HepG2 (cell line): ENCODE results near the gene CHRNB2. TPM values are rescaled to one million over a fixed set of nuclear protein-coding genes. Genes with fewer than 3 reads are reported as not detected.

ENCODE experiments used
- ATAC-seq: fragments of 200-7000 bp; cut with Tn5 transposase; 3 replicates; pipeline ENCODE4 v1.9.1; 2020; ENCODE audit warnings: mild to moderate bottlenecking, moderate library complexity
- BruUV-seq: library from RNA; stranded (reverse); fragments of 400-500 nt; replicated peaks from 2 replicates; lab custom pipeline; 2021; lab: Mats Ljungman, UMichigan
- CTCF ChIA-PET: fragments of 300-600 bp; formaldehyde crosslinking; extraction: SDS; loops from one replicate; lab custom pipeline; 2021; ENCODE audit warnings: low total read pairs, inconsistent platforms, low intra/inter-chr PET ratio; lab: Yijun Ruan, JAX
- POLR2A ChIA-PET: fragments of 350-600 bp; sonication (Branson Sonifier 250); formaldehyde crosslinking; loops from one replicate; lab custom pipeline; 2020; ENCODE audit warnings: antibody characterized with exemption, inconsistent platforms; lab: Yijun Ruan, JAX
- DNase-seq: peaks from one replicate; pipeline ENCODE4 v3.0.0-alpha.2; 2015; ENCODE audit warnings: low spot score
- FAIRE-seq: peaks from 3 replicates; lab custom pipeline; 2011; peaks lifted over from hg19 to GRCh38; lab: Jason Lieb, UNC
- H2AFZ ChIP-seq: one replicate; pipeline ENCODE4 v1.6.1; 2011; ENCODE audit warnings: low read length, inconsistent platforms
- H3K27ac ChIP-seq: fragments of 300-600 bp; 3 replicates; pipeline ENCODE4 v1.8.0; 2011; ENCODE audit warnings: mixed run types, mild to moderate bottlenecking, mixed read lengths, low read length, inconsistent platforms; ENCODE audit not compliant: insufficient read depth; ENCODE audit errors: extremely low read length
- H3K27me3 ChIP-seq, 2 experiments: fragments of 200-600 bp in 1 of 2; 2 replicates in 1 of 2; 3 replicates in 1 of 2; pipeline versions ENCODE4 v1.6.0 to v1.8.0; 2011; ENCODE audit warnings: low read length in 2 of 2, mild to moderate bottlenecking in 2 of 2, moderate library complexity in 2 of 2, inconsistent platforms in 1 of 2; ENCODE audit not compliant: insufficient read depth in 2 of 2, control insufficient read depth in 1 of 2
- H3K36me3 ChIP-seq, 2 experiments: fragments of 200-600 bp in 1 of 2; replicated peaks in 1 of 2; 2 replicates in 1 of 2; 3 replicates in 1 of 2; pipeline versions ENCODE4 v1.5.1 to v1.8.0; 2011; ENCODE audit warnings: low read length in 2 of 2, inconsistent platforms in 1 of 2; ENCODE audit not compliant: insufficient read depth in 2 of 2, control insufficient read depth in 1 of 2
- H3K4me1 ChIP-seq: 2 replicates; pipeline ENCODE4 v1.5.1; 2012; ENCODE audit warnings: low read length, inconsistent platforms; ENCODE audit not compliant: insufficient read depth
- H3K4me2 ChIP-seq: 2 replicates; pipeline ENCODE4 v1.6.0; 2011; ENCODE audit warnings: low read depth, low read length, inconsistent platforms
- H3K4me3 ChIP-seq, 3 experiments: fragments of 200-600 bp in 1 of 3; sonication (generic), shearing (Covaris generic) in 1 of 3; replicated peaks in 1 of 3; 2 replicates each; pipeline ENCODE4 v1.5.1; 2011 to 2016; ENCODE audit warnings: low read length in 3 of 3, inconsistent platforms in 2 of 3, low read depth in 2 of 3, mild to moderate bottlenecking in 2 of 3, control low read depth in 1 of 3, mixed read lengths in 1 of 3; ENCODE audit not compliant: insufficient read depth in 1 of 3
- H3K79me2 ChIP-seq: one replicate; pipeline ENCODE4 v1.6.1; 2011; ENCODE audit warnings: low read length, inconsistent platforms; ENCODE audit not compliant: insufficient read depth
- H3K9ac ChIP-seq: 2 replicates; pipeline ENCODE4 v1.6.0; 2011; ENCODE audit warnings: mild to moderate bottlenecking, low read depth, low read length, inconsistent platforms; ENCODE audit not compliant: insufficient read depth
- H3K9me3 ChIP-seq: 2 replicates; pipeline ENCODE4 v1.5.1; 2012; ENCODE audit warnings: mild to moderate bottlenecking, low read length
- H4K20me1 ChIP-seq: 2 replicates; pipeline ENCODE4 v1.6.0; 2011; ENCODE audit warnings: inconsistent platforms, mild to moderate bottlenecking, low read length, moderate library complexity; ENCODE audit not compliant: insufficient read depth
- DNMT1 ChIP-seq: sonication (generic); formaldehyde crosslinking; IDR thresholded peaks from 2 replicates; pipeline ENCODE4 v1.5.1; 2020; ENCODE audit warnings: mild to moderate bottlenecking, missing genetic modification reagents
- ELF1 ChIP-seq: sonication (generic); formaldehyde crosslinking; IDR thresholded peaks from 2 replicates; pipeline ENCODE4 v1.4.0; 2020; ENCODE audit warnings: missing genetic modification reagents
- FOXJ3 ChIP-seq: sonication (generic); formaldehyde crosslinking; IDR thresholded peaks from 2 replicates; pipeline ENCODE4 v1.4.0; 2020; ENCODE audit warnings: missing genetic modification reagents, mild to moderate bottlenecking, borderline replicate concordance
- MTF2 ChIP-seq: sonication (generic); formaldehyde crosslinking; IDR thresholded peaks from 2 replicates; pipeline ENCODE4 v1.5.0; 2020; ENCODE audit warnings: missing genetic modification reagents, borderline replicate concordance
- NBN ChIP-seq: fragments of 450-650 bp; conservative IDR thresholded peaks from 2 replicates; pipeline ENCODE4 v1.6.1; 2017
- POGZ ChIP-seq: sonication (generic); formaldehyde crosslinking; IDR thresholded peaks from 2 replicates; pipeline ENCODE4 v1.4.0; 2020; ENCODE audit warnings: mild to moderate bottlenecking, missing genetic modification reagents
- RARA ChIP-seq: IDR thresholded peaks from 2 replicates; pipeline ENCODE4 v1.6.1; 2016; ENCODE audit warnings: missing genetic modification reagents, missing compliant biosample characterization
- RELA ChIP-seq: sonication (generic); formaldehyde crosslinking; IDR thresholded peaks from 2 replicates; pipeline ENCODE4 v1.4.0; 2020; ENCODE audit warnings: missing genetic modification reagents
- SNAPC5 ChIP-seq: sonication (generic); formaldehyde crosslinking; IDR thresholded peaks from 2 replicates; pipeline ENCODE4 v1.8.1; 2023; ENCODE audit warnings: mild to moderate bottlenecking, missing genetic modification reagents, borderline replicate concordance
- ZNF234 ChIP-seq: sonication (generic); formaldehyde crosslinking; conservative IDR thresholded peaks from 2 replicates; pipeline ENCODE4 v1.5.1; 2020; ENCODE audit warnings: mild to moderate bottlenecking, missing genetic modification reagents
- ZNF615 ChIP-seq: sonication (generic); formaldehyde crosslinking; IDR thresholded peaks from 2 replicates; pipeline ENCODE4 v1.5.0; 2020; ENCODE audit warnings: mild to moderate bottlenecking, missing genetic modification reagents, borderline replicate concordance
- ZNF652 ChIP-seq: IDR thresholded peaks from 2 replicates; pipeline ENCODE4 v1.6.1; 2016; ENCODE audit warnings: low read depth, borderline replicate concordance
- ZNF709 ChIP-seq: sonication (generic); formaldehyde crosslinking; IDR thresholded peaks from 2 replicates; pipeline ENCODE4 v1.5.0; 2020; ENCODE audit warnings: mild to moderate bottlenecking, missing genetic modification reagents
- WGBS: methylation state at CpG from one replicate; pipeline ENCODE4 v1.1.6; 2017; ENCODE audit warnings: low lambda C conversion rate; 5-methylcytosine and 5-hydroxymethylcytosine counted together
- in situ Hi-C: cut with HindIII; loops from 2 replicates; pipeline ENCODE4 v1.10.0; 2017; ENCODE audit warnings: low pct_unique_long_range_greater_than_20kb; ENCODE audit not compliant: extremely low pct_ligation_motif_present
- intact Hi-C: fragments of 100-400 bp; cut with micrococcal nuclease; formaldehyde crosslinking; loops from one replicate; pipeline ENCODE4 v1.10.0; 2022; ENCODE audit not compliant: unreplicated experiment
- polyA plus RNA-seq, 8 experiments: library from polyadenylated mRNA; depleted of rRNA in 3 of 8; stranded (reverse) in 7 of 8; unstranded in 1 of 8; fragments of >200 nt; fragmentation: Illumina TruSeq in 4 of 8; extraction: Trizol in 4 of 8; gene quantifications; 2 replicates each; pipeline versions ENCODE4 v1.2.1 to v1.2.3, GENCODE V29; 2011 to 2016; ENCODE audit warnings: low read depth in 4 of 8, missing spikeins in 1 of 8, mixed read lengths in 1 of 8; ENCODE audit not compliant: insufficient read depth in 1 of 8
- total RNA-seq, 5 experiments: library from RNA; depleted of rRNA; stranded (reverse); fragments of >200 nt; fragmentation: Illumina TruSeq; extraction: Trizol; gene quantifications; 2 replicates each; pipeline ENCODE4 v1.2.3, GENCODE V29; 2016; ENCODE audit warnings: low read depth in 1 of 5
- TF ChIP-seq, protein P1 (sequence below): sonication (generic); formaldehyde crosslinking; IDR thresholded peaks from 2 replicates; pipeline ENCODE4 v1.5.1; 2020; ENCODE audit warnings: missing genetic modification reagents, mild to moderate bottlenecking, borderline replicate concordance
- TF ChIP-seq, protein P2 (sequence below): sonication (generic); formaldehyde crosslinking; conservative IDR thresholded peaks from 2 replicates; pipeline ENCODE4 v1.4.0; 2020; ENCODE audit warnings: missing genetic modification reagents

The CHRNB2 gene
- total and polyA plus RNA-seq, 2 of the 13 experiments (the other 11 are each of a cell fraction or from before 2014, with no cell fraction given), result 0.03 to 0.07 TPM

DNA sequence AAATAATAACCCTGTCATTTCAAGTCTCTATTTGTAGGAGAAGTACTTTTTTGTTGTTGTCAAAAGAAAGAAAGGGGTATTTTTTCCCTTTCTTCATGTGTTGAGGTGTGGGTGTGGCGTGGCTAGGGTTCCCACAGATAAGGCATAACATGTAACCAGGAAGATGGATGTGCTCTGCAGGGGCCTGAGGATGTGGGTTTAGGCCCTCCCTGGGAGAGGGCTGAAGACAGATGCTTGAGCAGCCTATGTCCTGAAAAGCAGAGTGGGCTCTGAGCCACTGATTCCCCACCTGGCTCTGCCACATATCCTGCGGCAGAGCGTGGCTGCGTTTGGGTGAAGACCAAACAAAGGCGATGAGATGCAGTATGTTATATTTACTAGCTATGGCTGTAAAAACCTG, 54.3 kb downstream of the CHRNB2 start:
- Histone ChIP-seq H3K27ac (no peak overlapping the region), H3K4me3 (no peak overlapping the region), H4K20me1 (peaks cover 42% of the 10 kb centered on the region), H3K9me3 (no peaks in the 10 kb centered on the region), H3K4me1 (peaks cover 42% of the 10 kb centered on the region), H3K79me2 (peaks cover 96% of the 10 kb centered on the region), H3K9ac (no peak overlapping the region), H2AFZ (no peak overlapping the region), H3K36me3 (peaks cover 0 to 13% of the 10 kb centered on the region in 2 experiments; a peak in 2 of 5 replicates), H3K27me3 (no peaks in the 10 kb centered on the region; a peak in 1 of 5 replicates), H3K4me2 (no peak overlapping the region)
- BruUV-seq, result no TSS peak
- TF ChIP-seq DNMT1 (CRISPR knock-in tag) (no peak), ZNF652 (CRISPR knock-in tag) (0 out of 2 replicates have a peak, but pooled peaks have one; percentile 30)
- ChIA-PET POLR2A (no interaction called here), CTCF (no interaction called here)
- no peak for DNase-seq
- in situ Hi-C loops (no loop called here), intact Hi-C loops (no loop called here)
- FAIRE-seq, result no peak
- no peak for ATAC-seq
- 91% methylated on average over 5 of the region's 5 CpGs for WGBS

- H3K79me2 ChIP-seq, result peaks cover 96% of the 10 kb centered on the region
- no peaks in the 10 kb centered on the region for H3K9me3 ChIP-seq
- H4K20me1 ChIP-seq, result peaks cover 39% of the 10 kb centered on the region
- CTCF ChIA-PET, result no interaction called here
- H3K27ac ChIP-seq, result no peak overlapping the region
- H3K4me2 ChIP-seq, result no peak overlapping the region
- H3K27me3 ChIP-seq, result no peaks in the 10 kb centered on the region; a peak in 1 of 5 replicates
- no peak for FAIRE-seq
- peaks cover 0 to 13% of the 10 kb centered on the region in 2 experiments; a peak in 2 of 5 replicates for H3K36me3 ChIP-seq
- H2AFZ ChIP-seq, result no peak overlapping the region
- POLR2A ChIA-PET, result no interaction called here
- in situ Hi-C loops, result no loop called here
- peaks cover 37% of the 10 kb centered on the region for H3K4me1 ChIP-seq
- ATAC-seq, result no peak
- intact Hi-C loops, result no loop called here
- H3K9ac ChIP-seq, result no peak overlapping the region
- BruUV-seq, result no TSS peak
- H3K4me3 ChIP-seq, result no peak overlapping the region
- no peak for DNase-seq
- TF ChIP-seq, protein P1, sequence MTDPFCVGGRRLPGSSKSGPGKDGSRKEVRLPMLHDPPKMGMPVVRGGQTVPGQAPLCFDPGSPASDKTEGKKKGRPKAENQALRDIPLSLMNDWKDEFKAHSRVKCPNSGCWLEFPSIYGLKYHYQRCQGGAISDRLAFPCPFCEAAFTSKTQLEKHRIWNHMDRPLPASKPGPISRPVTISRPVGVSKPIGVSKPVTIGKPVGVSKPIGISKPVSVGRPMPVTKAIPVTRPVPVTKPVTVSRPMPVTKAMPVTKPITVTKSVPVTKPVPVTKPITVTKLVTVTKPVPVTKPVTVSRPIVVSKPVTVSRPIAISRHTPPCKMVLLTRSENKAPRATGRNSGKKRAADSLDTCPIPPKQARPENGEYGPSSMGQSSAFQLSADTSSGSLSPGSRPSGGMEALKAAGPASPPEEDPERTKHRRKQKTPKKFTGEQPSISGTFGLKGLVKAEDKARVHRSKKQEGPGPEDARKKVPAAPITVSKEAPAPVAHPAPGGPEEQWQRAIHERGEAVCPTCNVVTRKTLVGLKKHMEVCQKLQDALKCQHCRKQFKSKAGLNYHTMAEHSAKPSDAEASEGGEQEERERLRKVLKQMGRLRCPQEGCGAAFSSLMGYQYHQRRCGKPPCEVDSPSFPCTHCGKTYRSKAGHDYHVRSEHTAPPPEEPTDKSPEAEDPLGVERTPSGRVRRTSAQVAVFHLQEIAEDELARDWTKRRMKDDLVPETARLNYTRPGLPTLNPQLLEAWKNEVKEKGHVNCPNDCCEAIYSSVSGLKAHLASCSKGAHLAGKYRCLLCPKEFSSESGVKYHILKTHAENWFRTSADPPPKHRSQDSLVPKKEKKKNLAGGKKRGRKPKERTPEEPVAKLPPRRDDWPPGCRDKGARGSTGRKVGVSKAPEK (CRISPR knock-in tag), result no peak
- TF ChIP-seq ZNF709 (CRISPR knock-in tag), result no peak
- no peak for TF ChIP-seq ZNF615 (CRISPR knock-in tag)
- TF ChIP-seq FOXJ3 (CRISPR knock-in tag), result no peak
- TF ChIP-seq ELF1 (CRISPR knock-in tag), result no peak
- TF ChIP-seq NBN, result no peak
- TF ChIP-seq, protein P2, sequence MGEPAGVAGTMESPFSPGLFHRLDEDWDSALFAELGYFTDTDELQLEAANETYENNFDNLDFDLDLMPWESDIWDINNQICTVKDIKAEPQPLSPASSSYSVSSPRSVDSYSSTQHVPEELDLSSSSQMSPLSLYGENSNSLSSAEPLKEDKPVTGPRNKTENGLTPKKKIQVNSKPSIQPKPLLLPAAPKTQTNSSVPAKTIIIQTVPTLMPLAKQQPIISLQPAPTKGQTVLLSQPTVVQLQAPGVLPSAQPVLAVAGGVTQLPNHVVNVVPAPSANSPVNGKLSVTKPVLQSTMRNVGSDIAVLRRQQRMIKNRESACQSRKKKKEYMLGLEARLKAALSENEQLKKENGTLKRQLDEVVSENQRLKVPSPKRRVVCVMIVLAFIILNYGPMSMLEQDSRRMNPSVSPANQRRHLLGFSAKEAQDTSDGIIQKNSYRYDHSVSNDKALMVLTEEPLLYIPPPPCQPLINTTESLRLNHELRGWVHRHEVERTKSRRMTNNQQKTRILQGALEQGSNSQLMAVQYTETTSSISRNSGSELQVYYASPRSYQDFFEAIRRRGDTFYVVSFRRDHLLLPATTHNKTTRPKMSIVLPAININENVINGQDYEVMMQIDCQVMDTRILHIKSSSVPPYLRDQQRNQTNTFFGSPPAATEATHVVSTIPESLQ (CRISPR knock-in tag), result no peak
- no peak for TF ChIP-seq SNAPC5
- no peak for TF ChIP-seq RELA (CRISPR knock-in tag)
- no peak for TF ChIP-seq POGZ
- TF ChIP-seq RARA (CRISPR knock-in tag), result no peak
- TF ChIP-seq ZNF234, result no peak
- TF ChIP-seq MTF2 (CRISPR knock-in tag), result no peak
These were observed 55.0 kb downstream of the CHRNB2 start for GRCh38 chr1:154622503-154623039.
